Vagina (tissue), 2 donors: ENCODE measurements around the gene POLD1.

Experiments
- POLR2AphosphoS5 ChIP-seq, 2 donors: sonication (generic); formaldehyde crosslinking; IDR thresholded peaks; one replicate each; pipeline ENCODE4 v1.9.0; 2017; ENCODE audit warnings: antibody characterized with exemption in 2 of 2, mild to moderate bottlenecking in 2 of 2, low read depth in 1 of 2; ENCODE audit not compliant: insufficient read depth in 1 of 2
- TF ChIP-seq, protein P1 (sequence below), 3 experiments: fragments of 450-650 bp in 2 of 3; fragments of 200-600 bp in 1 of 3; sonication (generic) in 1 of 3; IDR thresholded peaks; one replicate each; pipeline ENCODE4 v1.5.1; 2017 to 2019; ENCODE audit warnings: antibody characterized with exemption in 3 of 3, mild to moderate bottlenecking in 2 of 3, moderate library complexity in 2 of 3

DNA sequence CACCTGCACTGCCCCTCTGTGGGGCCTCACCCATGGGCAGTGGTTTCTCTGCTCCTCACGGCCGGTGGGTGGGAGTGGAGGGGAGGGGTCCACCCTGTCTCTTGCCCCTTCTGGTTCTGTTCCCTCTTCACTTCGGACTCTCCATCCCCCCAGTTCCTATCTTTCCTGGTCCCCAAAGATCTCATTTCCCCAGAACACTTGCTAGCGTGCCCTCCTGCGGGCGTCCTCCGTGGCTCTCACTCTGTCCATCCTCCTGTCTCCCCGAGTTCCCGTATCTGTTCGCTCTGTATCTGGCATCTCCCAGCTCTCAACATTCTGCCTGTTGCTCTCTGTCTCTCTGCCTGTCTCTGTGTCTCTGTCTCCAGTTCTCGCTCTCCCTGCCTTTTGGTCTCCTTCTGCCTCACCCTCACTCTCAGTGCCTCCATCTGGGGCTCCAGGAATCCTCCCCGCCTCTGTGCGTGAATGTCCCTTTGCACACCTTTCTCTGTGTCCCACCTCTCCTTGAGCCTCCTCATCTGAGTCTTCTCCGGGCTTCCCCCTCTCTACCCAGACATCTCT, 35.0 kb downstream of the POLD1 start:
- TF ChIP-seq POLR2AphosphoS5 (IDR thresholded peaks at IDR 0.05; ENCODE audit: insufficient read depth in 1 of 2, low read depth in 1 of 2) = no peak
- TF ChIP-seq, protein P1, sequence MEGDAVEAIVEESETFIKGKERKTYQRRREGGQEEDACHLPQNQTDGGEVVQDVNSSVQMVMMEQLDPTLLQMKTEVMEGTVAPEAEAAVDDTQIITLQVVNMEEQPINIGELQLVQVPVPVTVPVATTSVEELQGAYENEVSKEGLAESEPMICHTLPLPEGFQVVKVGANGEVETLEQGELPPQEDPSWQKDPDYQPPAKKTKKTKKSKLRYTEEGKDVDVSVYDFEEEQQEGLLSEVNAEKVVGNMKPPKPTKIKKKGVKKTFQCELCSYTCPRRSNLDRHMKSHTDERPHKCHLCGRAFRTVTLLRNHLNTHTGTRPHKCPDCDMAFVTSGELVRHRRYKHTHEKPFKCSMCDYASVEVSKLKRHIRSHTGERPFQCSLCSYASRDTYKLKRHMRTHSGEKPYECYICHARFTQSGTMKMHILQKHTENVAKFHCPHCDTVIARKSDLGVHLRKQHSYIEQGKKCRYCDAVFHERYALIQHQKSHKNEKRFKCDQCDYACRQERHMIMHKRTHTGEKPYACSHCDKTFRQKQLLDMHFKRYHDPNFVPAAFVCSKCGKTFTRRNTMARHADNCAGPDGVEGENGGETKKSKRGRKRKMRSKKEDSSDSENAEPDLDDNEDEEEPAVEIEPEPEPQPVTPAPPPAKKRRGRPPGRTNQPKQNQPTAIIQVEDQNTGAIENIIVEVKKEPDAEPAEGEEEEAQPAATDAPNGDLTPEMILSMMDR (IDR thresholded peaks at IDR 0.05) = no peak
